B cell (primary cell): Measurements from ENCODE around the gene SLC1A1.

Experiments used
- EZH2 ChIP-seq: IDR thresholded peaks from 2 replicates; pipeline ENCODE4 v1.6.1; 2012; ENCODE audit warnings: borderline replicate concordance, low read depth, mild to moderate bottlenecking, moderate library complexity, low read length; ENCODE audit not compliant: insufficient read depth, poor library complexity, severe bottlenecking
- TF ChIP-seq, protein P1 (sequence below): fragments of 200-600 bp; IDR thresholded peaks from one replicate; pipeline ENCODE4 v1.8.0; 2022; ENCODE audit warnings: antibody characterized with exemption, mild to moderate bottlenecking

DNA sequence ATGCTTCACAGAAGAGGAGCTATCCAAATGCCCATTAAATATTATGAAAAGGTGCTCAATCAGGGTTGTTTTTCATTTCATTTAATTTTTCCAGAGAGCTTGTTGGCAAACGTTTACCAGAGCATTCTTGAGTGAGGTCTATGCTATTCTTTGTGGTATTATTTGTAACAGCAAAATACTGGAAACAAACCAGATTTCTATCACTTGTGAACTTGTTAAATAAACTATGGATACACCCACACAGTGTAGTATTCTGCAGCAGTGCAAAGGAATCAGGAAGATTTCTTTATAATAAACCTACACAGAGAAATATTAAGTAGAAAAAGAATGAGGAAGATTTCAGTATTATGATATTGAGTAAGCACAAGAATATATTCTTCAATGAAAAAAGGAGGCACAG is 15.0 kb upstream of the SLC1A1 start:
- TF ChIP-seq, protein P1, sequence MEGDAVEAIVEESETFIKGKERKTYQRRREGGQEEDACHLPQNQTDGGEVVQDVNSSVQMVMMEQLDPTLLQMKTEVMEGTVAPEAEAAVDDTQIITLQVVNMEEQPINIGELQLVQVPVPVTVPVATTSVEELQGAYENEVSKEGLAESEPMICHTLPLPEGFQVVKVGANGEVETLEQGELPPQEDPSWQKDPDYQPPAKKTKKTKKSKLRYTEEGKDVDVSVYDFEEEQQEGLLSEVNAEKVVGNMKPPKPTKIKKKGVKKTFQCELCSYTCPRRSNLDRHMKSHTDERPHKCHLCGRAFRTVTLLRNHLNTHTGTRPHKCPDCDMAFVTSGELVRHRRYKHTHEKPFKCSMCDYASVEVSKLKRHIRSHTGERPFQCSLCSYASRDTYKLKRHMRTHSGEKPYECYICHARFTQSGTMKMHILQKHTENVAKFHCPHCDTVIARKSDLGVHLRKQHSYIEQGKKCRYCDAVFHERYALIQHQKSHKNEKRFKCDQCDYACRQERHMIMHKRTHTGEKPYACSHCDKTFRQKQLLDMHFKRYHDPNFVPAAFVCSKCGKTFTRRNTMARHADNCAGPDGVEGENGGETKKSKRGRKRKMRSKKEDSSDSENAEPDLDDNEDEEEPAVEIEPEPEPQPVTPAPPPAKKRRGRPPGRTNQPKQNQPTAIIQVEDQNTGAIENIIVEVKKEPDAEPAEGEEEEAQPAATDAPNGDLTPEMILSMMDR, result no peak
- no peak for TF ChIP-seq EZH2
